Adrenal gland (tissue), 5 donors: ENCODE measurements around the gene SPAG16.

ENCODE experiments used
- CTCF ChIP-seq, 6 experiments: fragments of 450-650 bp in 4 of 6; fragments of 200-600 bp in 2 of 6; sonication (generic) in 1 of 6; IDR thresholded peaks; 1 replicate in 5 of 6; 2 replicates in 1 of 6; pipeline versions ENCODE4 v1.5.1 to v1.8.0; 2016 to 2021; ENCODE audit warnings: antibody characterized with exemption in 6 of 6, mild to moderate bottlenecking in 2 of 6, moderate library complexity in 1 of 6
- POLR2A ChIP-seq, 2 donors: fragments of 450-650 bp; IDR thresholded peaks; one replicate each; pipeline ENCODE4 v1.6.1; 2017; ENCODE audit warnings: antibody characterized with exemption in 2 of 2, mild to moderate bottlenecking in 2 of 2, moderate library complexity in 1 of 2
- donor health status: DM: no; HTN: no; CAD: no.

- TF ChIP-seq CTCF (IDR thresholded peaks at IDR 0.05) (no peak), POLR2A (IDR thresholded peaks at IDR 0.05) (no peak)
Measured at GRCh38 chr2:213425618-213426017, 141.4 kb downstream of the SPAG16 start.
